Measurements from ENCODE around the gene COL23A1.
"Not testable (repeated sequence)": the region's sequence is repeated elsewhere in the genome, so short reads cannot be mapped to it uniquely, and the experiment has no call there.

The COL23A1 gene

DNA sequence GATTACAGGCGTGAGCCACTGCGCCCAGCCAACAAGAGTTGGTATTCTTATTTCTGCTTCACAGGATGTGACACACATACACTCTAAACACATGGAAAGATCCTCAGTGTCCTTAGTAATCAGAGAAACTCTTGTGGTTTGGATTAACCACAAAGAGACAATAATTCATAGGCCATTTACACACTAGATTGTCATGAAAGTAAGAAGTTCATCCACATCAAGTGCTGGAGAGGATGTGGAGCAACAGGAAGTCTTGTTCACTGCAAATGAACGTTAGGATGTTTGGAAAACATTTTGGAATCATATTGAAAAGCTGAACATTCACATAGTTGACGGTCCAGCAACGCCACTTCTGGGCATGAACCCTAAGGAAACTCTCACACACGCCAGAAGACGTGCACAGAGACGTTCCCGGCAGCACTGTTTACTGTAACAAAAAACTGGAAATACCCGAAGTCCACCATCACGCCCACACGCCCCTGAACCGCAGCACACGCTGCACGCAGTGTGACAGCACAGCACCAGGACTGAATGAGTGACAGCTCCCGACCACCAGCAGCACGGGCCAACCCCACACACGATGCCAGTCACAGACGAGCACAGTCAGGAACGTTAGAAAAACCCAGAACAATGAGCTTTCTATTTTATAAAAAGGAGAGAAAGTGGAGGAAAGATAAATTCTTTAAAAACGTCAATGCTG lies 87.6 kb downstream of the COL23A1 start:
- no peak for DNase-seq

DNA sequence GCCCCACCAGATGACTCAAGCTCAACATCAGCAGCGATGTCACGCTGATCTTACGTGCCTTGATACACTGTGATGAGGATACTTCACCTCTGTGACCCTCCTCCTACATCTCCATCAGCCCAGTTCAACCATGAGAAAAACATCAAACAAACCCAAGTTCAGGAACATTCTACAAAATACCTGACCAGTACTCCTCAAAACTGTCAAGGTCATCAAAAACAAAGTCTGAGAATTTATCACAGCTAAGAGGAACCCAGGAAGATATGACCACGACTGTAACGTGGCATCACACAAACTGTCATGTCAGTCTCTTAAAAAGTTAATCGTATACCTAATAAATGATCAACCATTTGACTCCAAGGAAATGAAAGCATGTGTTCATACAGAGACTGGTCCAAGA lies 90.8 kb downstream of the COL23A1 start:
- no peak for DNase-seq

DNA sequence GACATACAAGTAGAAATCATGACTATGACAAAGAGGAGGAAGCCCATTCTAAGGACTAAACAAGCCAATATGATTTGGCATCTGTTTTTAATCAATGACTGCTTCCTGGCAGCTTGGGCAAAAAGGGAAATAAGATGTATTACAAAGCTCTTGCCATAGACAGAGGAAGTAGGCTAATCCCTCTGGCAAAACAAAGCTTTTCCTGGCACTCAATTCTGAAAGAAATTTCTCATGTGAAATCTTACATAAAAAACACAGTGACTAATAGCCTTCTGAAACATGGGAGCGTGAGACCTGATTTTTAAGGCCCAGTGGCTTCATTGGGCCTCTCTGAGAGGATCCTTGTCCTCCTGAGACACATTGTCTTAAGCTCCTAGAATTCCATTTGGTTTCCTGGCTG lies 93.6 kb downstream of the COL23A1 start:
- no peak for DNase-seq

DNA sequence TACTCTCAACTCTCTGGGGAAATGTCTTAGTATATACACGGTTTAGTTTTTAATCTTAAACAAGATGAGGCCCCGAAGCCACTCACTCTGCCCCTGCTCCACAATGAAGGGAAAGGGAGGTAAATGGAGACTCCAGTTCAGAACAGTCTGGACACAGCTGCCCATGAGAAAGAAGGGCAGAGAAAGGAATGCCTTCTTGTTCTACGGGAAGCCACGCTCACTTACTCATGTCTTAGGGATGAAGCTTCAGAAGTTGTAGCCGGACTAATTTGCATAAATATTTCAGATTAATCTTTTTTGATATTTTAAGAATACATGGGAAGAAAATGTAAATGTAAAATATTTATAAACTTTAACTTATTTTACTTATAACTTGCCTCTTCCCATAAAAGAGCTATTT lies 94.0 kb downstream of the COL23A1 start:
- DNase-seq = no peak

DNA sequence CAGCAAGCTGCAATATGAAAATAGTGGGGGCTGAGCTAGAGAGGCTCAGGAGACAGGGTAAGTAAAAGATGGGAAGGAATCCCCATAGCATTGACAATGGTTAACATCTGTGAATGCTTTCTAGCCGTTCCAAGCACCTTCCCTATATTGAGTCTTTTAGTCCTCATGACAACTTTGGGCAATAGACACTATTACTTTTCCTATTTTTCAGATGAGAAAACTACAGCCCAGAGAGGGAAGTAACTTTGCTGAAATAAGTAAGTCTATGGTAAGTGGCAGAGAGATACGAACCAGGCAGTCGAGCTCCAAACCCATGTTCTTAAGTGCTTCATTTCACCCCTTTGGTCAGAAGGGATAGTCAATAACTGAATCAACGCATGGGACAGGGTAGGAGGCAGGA lies 94.5 kb downstream of the COL23A1 start:
- DNase-seq = no peak

DNA sequence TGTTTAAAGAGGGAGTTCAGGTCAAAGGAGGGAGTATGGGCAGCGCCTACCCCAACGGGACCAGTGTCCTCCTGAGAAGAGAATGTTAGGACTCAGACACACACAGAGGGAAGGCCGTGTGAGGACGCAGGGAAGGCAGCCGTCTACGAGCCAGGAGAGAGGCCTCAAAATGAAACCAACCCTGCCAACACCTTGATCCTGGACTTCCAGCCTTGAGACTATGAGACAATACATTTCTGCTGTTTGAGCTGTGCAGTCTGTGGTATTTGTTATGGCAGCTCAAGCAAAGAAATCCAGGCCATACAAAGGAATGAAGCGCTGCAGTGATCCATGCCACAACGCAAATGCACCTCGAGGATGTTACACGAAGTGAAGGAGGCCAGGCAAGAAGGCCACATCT lies 97.9 kb downstream of the COL23A1 start:
- no peak for DNase-seq

DNA sequence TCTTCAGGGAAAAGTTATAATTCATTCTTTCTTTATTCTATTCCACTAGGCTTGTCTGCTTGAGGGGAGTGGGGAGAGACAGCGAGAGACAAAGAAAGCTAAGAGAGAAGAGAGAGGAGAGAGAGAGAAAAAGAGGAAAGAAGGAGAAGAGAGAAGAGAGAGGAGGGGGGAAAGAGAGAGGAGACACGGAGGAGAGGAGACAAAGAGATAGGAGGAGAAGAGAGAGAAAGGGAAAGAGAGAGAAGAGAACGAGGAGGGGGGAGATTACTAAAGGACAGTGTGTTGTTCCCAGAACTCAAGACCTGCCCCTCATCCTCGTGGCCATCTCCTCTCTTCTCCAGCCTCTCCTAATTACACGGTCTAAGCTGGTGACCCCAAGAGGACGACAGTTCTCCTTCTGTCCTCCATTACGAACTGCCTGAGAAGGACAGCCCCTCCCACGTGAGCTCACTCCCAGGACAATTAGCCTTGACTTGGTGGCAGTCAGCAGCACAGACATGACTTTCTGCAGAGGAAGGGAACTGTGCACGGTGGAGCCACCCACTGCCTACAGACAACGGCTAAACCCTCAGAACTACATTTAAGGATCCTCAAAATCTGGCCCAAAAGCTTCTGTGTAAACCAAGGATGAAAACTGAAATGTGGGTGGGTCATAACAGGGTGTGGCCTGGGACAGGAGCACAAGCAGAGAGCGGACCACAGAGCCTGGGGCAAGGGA lies 99.1 kb downstream of the COL23A1 start:
- DNase-seq = no peak

DNA sequence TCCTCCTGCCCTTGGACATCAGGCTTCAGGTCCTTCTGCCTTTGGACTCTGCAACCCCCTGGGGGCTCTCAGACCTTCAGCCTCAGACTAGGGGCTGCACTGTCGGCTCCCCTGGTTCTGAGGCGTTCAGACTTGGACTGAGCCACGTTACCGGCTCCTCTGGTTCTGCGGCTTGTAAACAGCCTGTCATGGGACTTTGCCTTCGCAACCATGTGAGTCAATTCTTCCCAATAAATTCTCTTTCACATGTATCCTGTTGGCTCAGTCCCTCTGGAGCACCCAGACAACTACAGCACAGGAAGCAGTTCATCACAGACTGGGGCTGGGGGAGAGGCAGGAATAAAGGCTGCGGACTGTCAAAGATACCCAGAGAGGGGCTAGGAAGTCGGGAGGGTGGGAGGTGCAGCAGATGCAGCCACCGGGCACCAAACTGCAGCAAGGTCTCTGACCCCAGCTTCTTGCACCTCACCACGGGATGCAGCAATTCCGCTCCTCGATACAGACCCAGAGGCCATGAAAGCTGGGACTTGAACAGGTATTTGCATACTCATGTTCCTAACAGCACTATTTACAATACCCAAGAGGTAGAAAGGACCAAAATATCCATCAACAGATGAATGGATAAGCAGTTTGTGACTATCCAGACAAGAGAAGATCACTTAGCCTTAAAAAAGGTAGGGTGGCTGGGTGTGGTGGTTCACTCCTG lies 100.8 kb downstream of the COL23A1 start:
- no peak for DNase-seq

DNA sequence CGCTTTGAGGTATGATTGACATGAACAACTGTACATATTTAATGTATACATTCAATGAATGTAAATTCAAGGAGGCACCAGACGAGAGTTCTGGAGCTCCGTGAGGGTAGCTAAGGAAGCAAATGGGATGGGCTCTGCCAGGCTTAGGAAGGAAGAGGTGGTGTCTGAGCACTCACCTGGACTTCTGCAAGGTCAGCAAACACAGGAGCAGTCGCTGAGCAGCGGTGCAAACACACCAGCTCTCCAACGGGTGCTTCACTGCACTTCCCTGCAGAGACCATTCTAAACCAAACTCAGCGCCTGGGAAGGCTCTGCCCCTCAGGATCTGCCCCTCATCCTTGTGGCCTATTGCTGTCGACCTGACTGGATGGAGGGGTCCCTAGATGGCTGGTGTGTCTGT lies 101.5 kb downstream of the COL23A1 start:
- DNase-seq = no peak

DNA sequence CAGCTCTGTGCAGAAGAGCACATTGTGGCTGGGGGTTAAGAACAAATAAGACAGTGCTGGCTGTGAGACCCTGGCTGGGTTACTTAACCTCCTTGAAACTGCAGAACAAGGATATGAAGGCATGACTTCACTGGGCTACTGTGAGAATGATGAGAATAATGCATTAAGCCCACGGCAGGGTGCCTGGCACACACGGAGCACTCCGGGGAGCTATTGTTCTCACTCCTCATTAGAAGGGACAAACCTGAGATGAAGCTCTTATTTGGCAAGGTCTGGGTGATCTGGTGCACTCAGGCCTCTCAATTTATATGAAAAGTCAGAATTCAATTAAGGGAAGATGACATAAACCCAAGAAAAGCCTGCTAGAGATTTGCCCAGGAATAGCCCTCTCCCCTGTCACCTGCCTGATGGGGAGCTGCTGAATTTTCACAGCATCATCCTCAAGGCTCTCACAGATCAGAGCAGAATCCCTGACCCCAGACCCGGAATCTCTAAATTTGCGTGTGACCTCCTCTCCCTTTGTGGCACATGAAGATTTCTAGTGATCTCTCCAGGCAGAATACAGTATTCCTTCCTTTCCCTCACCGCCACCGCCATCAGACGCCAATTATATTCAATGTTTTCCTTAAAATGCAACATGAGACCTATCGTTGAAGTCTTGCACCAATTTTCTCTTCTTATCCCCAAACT lies 102.1 kb downstream of the COL23A1 start:
- DNase-seq = no peak

DNA sequence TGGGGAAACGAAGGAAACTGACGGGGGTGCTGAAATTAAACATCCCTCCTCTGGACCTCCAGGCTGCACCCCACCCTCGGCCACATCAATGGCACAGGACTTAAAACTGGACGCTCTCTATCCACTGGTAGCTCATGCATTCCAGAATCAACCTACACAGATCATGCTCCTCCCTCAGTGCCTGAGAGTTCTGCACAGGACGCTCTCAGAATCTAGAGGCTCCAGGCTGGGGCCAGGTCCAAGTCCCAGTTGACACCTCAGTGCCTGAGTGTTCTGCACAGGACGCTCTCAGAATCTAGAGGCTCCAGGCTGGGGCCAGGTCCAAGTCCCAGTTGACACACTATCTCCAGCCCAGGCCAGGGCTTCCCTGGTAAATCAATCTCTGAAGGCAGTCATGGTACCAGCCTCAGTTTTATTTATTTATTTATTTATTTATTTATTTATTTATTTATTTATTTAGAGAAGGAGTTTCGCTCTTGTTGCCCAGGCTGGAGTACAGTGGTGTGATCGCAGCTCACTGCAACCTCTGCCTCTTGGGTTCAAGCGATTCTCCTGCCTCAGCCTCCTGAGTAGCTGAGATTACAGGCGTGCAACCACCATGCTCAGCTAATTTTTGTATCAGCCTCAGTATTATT lies 103.2 kb downstream of the COL23A1 start:
- not testable (repeated sequence) for DNase-seq

DNA sequence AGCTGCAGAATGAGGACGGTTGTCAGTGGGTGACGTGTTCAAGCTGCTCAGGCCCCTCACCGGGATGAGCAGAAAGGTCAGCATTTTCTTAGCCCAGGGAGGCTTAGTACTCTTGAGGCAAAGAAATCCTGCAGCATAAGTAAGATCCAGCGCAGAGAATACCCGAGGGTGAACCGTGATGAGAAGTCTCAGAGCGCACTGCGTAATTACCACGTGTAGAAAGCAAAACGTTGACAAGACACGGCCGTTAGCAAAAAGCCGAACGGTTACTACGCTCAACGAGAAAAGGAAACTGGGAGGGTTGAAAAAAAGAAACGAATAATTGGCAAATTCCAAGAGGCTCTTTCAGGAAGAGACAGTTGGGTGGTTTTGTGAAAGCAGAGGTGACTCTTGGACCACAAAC lies 104.0 kb downstream of the COL23A1 start:
- DNase-seq = no peak

DNA sequence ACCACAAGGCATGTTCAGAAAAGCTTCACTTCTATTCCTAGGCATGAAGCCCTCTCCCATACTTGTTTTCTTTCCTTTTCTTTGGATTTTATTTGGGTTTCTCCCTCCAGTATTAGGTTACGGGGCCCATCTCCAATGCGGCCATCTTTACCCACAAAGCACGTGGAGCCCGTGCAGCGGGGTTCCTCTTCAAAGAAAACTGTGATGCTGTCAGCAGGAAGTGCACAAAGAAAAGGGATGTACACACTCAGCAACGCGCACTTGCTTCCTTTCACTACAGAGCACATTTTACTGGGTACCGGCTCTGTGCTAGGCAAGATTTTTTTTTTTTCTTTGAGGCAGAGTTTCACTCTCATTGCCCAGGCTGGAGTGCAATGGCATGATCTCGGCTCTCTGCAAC lies 106.6 kb downstream of the COL23A1 start:
- DNase-seq = no peak

DNA sequence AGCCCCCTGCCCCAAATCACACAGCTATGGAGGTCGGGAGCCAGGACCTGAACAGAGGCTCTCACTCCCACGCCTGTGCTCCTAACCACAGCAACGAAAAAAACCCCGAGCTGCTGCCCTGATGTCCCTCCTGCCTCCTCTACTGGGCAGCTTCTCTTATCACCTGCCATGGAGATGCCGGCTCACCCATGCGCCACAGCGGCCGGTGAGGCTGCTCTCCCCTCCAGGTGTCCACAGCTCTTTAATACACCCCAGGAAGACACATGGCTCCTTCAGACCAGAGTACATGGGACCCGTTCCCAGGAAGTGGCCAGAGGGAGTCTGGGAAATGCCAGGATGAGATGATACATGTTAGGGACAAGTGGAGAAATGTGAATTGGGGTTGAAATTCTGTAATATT lies 110.9 kb downstream of the COL23A1 start:
- no peak for DNase-seq

DNA sequence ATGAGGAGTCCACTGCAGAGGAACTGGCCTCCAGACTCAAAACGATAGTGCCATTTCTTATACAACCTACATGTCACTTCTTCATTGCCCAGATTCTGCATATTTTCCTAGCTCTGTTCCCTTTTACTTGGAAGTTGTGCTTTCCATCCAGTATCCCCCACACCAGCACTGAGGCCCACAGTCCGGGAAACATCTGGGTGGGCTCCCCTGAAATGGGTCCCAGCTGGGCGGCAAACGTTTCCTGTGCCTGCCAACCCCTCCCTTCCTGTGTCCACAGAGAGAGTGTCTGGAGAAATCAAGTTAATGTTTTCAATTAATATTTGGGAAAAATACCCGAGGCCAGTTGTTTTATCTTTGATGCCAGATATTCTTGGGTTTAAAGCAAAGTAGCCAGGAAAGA lies 111.8 kb downstream of the COL23A1 start:
- DNase-seq = no peak

DNA sequence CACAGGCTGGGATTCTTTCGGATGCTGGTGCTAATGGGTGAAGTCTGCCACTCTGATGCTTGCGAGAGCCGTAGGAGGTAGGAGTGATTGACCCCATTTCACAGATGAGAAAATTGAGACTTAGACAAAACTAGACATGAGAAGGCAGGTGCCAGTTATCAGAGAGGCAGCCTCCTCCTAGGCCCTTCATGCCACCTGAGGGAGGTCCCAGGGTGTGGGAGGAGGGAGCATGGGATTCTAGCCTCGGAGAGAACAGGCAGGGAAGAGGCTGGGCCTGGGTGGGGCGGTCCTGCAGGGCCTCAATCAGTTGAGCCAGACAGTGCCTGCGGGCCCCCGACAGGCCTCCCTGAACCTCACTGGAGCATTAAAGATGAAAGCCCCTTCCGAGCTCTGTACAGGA lies 112.4 kb downstream of the COL23A1 start:
- DNase-seq = no peak

DNA sequence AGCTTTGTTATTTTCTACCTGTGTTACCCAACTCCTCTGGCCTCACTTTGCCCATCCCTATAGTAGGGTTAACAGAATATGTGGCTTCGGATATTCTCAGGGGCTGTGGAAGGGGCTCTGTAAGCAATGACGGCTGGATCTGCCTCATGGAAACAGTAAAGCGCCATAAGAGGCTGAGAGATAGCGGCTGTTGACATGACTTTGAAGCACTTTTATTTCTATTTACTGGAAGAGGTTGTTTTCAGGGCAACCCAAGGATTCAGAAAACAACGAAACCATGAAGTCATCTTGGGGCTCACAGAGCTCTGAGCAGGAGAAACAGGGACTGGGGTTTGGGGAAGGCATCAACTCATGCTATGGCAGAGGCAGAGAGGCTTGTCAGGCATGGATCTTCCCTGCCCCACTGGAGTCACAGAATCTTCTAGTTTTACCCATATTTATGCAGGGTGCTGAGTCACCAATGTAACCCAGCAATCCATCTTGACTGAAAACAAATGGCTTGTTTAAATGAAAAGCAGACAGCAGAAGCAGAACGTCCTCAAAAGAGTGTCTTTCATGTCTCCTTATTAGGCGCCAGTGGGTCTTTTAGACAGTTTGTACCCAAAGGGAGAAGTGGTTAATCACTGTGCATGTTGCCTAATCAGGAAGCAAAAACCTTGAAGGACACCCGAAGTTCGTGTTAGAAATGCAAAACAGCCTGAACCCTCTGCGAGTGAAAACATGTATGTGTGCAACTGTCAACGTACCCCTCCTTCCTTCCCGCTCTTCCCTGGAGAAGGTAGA lies 113.0 kb downstream of the COL23A1 start:
- no peak for DNase-seq

DNA sequence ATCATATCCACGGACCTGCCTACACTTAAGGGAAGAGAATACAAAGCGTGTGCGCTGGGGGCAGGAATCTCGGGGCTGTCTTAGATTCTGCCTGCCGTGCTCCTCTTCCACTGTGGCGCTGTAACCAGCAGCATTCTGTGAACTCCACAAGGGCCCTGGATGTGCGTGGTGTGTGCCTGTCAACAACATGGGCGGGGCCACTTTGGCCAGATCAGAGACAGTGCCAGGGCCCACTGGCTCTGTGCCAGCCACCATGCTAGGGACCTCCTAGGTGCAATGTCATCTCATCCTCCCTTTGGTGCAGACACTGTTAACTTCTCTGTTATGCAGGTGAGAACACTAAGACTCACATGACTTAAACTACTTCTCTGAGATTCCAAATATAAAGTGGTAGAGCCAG lies 113.7 kb downstream of the COL23A1 start:
- DNase-seq = no peak

DNA sequence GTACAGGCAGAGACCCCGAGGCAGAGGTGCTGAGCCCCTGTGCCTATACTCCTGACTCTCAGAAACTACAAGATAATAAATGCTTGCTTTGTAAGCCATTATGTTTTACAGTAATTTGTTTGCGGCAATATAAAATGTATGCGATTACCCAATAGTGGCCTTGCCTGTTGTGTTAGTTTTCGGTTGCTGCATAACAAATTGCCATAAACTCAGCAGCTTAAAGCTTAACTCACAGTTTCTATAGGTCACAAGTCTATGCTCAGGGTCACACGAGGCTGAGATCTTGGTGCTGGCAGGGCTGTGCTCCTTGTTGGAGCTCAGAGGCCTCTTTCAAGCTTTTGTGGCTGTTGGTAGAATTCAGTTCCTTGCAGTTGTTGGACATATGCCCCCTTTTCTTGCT lies 114.8 kb downstream of the COL23A1 start:
- no peak for DNase-seq

DNA sequence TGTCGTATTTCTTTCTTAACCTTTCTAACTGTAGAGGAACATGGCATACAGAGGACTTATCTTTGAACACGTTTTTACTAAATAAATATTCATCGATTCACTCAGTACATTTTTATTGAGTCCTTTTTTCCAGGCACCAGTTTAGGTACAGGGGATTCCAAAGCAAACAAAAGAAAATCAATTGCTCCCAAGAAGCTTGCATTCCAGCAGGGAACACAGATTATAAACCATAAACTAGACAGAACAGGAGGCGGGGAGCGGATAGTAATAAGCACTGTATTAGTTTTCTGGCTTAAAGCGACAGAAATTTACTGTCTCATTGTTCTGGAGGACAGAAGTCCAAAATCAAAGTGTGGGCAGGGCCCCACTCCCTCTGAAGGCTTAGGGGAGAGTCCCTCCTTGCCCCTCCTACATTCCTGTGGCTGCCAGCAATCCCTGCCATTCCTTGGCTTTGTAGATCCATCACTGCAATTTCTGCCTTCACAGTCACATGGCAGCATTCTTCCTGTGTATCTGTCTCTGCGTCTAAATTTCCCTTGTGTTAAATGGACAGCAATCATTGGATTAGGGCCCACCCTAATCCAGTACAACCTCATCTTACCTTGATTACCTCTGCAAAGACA lies 115.5 kb downstream of the COL23A1 start:
- no peak for DNase-seq

DNA sequence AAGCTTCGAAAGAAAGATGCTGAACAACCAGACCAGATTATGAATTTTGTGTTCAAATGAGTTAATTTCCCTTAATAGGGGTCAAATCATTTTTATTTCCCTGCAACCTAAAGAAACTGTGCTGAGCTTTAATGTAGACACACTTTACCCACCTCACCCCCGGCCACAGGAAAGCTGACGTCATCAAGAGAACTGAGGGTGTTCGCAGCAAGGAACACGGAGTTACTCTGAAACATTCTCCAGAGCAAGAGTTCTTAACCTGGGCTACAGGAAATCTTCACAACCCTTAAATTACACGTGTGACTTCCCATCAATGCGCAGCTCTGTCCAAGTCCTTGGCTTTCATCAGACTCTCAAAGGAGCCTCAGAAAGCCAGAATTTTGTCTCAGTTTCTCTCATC lies 116.3 kb downstream of the COL23A1 start:
- DNase-seq = no peak

DNA sequence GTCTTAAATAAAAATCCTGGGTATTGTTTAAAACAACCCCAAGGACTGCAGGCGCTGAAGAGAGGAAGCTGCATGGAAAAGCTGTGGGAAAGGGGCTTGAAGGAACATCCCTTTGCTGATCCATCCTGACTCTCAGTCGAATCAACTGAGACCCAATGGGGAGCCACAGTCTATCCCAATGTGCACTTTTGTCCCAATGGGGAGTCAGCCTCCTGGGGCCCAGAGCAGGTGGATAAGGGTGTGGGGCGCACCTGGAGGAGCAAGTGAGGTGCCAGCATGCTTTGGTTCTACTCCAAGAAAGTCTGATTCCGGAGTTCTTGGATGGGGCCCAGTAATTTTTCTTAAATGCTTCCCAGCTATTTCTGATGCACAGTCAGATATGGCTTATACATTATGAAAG lies 118.1 kb downstream of the COL23A1 start:
- no peak for DNase-seq
